DND-41 (cell line): ENCODE results near the gene MAPK10.

ENCODE experiments used
- ATAC-seq: fragments of 200-7000 bp; cut with Tn5 transposase; 3 replicates; pipeline ENCODE4 v1.9.1; 2021; ENCODE audit warnings: low read depth; ENCODE audit not compliant: insufficient read depth
- DNase-seq: peaks from one replicate; pipeline ENCODE4 v3.0.0-alpha.2; 2020
- H2AFZ ChIP-seq: 2 replicates; pipeline ENCODE4 v1.6.0; 2012; ENCODE audit warnings: low read depth, low read length
- H3K27ac ChIP-seq: 2 replicates; pipeline ENCODE4 v1.5.1; 2012; ENCODE audit warnings: low read length, inconsistent platforms
- H3K27me3 ChIP-seq: fragments of 200-600 bp; sonication (generic); 2 replicates; pipeline ENCODE4 v1.6.0; 2012; ENCODE audit warnings: low read length, mild to moderate bottlenecking, inconsistent platforms; ENCODE audit not compliant: insufficient read depth, poor library complexity
- H3K36me3 ChIP-seq: 2 replicates; pipeline ENCODE4 v1.5.1; 2012; ENCODE audit warnings: low read length, inconsistent platforms; ENCODE audit not compliant: insufficient read depth
- H3K4me1 ChIP-seq: 2 replicates; pipeline ENCODE4 v1.5.1; 2012; ENCODE audit warnings: mild to moderate bottlenecking, low read length; ENCODE audit not compliant: insufficient read depth
- H3K4me2 ChIP-seq: 2 replicates; pipeline ENCODE4 v1.6.0; 2012; ENCODE audit warnings: mild to moderate bottlenecking, moderate library complexity, low read length, inconsistent platforms; ENCODE audit not compliant: insufficient read depth
- H3K4me3 ChIP-seq, 2 experiments: fragments of 200-600 bp in 1 of 2; shearing (Covaris generic) in 1 of 2; 2 replicates each; pipeline ENCODE4 v1.5.1; 2012 to 2016; ENCODE audit warnings: inconsistent platforms in 2 of 2, low read length in 2 of 2, mild to moderate bottlenecking in 2 of 2, low read depth in 1 of 2, moderate library complexity in 1 of 2
- H3K79me2 ChIP-seq: 2 replicates; pipeline ENCODE4 v1.6.0; 2012; ENCODE audit warnings: low read length, inconsistent platforms; ENCODE audit not compliant: insufficient read depth
- H3K9ac ChIP-seq: 2 replicates; pipeline ENCODE4 v1.6.0; 2012; ENCODE audit warnings: low read depth, mild to moderate bottlenecking, inconsistent platforms, low read length, moderate library complexity
- H3K9me3 ChIP-seq: 2 replicates; pipeline ENCODE4 v1.5.1; 2012; ENCODE audit warnings: low read length, moderate library complexity, mild to moderate bottlenecking, inconsistent platforms; ENCODE audit not compliant: insufficient read depth, severe bottlenecking
- H4K20me1 ChIP-seq: 2 replicates; pipeline ENCODE4 v1.6.0; 2012; ENCODE audit warnings: low read length; ENCODE audit not compliant: insufficient read depth
- EZH2 ChIP-seq: IDR thresholded peaks from 3 replicates; pipeline ENCODE4 v1.6.1; 2012; ENCODE audit warnings: borderline replicate concordance, low read depth, mild to moderate bottlenecking, moderate library complexity, low read length, inconsistent platforms; ENCODE audit not compliant: severe bottlenecking
- TF ChIP-seq, protein P1 (sequence below): IDR thresholded peaks from 2 replicates; pipeline ENCODE4 v1.5.1; 2012; ENCODE audit warnings: borderline replicate concordance, low read length, moderate library complexity, mild to moderate bottlenecking; ENCODE audit not compliant: poor library complexity, severe bottlenecking; ENCODE audit errors: extremely low read depth

Gene MAPK10

GRCh38 chr4:86218746-86219473 lies 140.9 kb downstream of the MAPK10 start:
- Histone ChIP-seq H3K4me3 (no peak overlapping the region), H3K9me3 (no peaks in the 10 kb centered on the region), H3K27ac (no peak overlapping the region), H4K20me1 (no peaks in the 10 kb centered on the region), H3K9ac (no peak overlapping the region), H3K79me2 (no peaks in the 10 kb centered on the region), H2AFZ (no peak overlapping the region), H3K4me1 (no peaks in the 10 kb centered on the region), H3K4me2 (no peak overlapping the region), H3K27me3 (no peaks in the 10 kb centered on the region), H3K36me3 (no peaks in the 10 kb centered on the region)
- DNase-seq (no peak), ATAC-seq (no peak)
- TF ChIP-seq EZH2, result no peak
- TF ChIP-seq, protein P1, sequence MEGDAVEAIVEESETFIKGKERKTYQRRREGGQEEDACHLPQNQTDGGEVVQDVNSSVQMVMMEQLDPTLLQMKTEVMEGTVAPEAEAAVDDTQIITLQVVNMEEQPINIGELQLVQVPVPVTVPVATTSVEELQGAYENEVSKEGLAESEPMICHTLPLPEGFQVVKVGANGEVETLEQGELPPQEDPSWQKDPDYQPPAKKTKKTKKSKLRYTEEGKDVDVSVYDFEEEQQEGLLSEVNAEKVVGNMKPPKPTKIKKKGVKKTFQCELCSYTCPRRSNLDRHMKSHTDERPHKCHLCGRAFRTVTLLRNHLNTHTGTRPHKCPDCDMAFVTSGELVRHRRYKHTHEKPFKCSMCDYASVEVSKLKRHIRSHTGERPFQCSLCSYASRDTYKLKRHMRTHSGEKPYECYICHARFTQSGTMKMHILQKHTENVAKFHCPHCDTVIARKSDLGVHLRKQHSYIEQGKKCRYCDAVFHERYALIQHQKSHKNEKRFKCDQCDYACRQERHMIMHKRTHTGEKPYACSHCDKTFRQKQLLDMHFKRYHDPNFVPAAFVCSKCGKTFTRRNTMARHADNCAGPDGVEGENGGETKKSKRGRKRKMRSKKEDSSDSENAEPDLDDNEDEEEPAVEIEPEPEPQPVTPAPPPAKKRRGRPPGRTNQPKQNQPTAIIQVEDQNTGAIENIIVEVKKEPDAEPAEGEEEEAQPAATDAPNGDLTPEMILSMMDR, result no peak

GRCh38 chr4:86203176-86203575 lies 156.7 kb downstream of the MAPK10 start:
- Histone ChIP-seq H3K4me3 (no peak overlapping the region), H3K9ac (no peak overlapping the region), H3K79me2 (no peaks in the 10 kb centered on the region), H3K4me2 (no peak overlapping the region), H3K4me1 (no peaks in the 10 kb centered on the region), H4K20me1 (no peaks in the 10 kb centered on the region), H3K9me3 (no peaks in the 10 kb centered on the region), H3K36me3 (no peaks in the 10 kb centered on the region), H2AFZ (no peak overlapping the region), H3K27ac (no peak overlapping the region), H3K27me3 (no peaks in the 10 kb centered on the region)
- TF ChIP-seq, protein P1, result no peak
- ATAC-seq (no peak), DNase-seq (no peak)

DNA sequence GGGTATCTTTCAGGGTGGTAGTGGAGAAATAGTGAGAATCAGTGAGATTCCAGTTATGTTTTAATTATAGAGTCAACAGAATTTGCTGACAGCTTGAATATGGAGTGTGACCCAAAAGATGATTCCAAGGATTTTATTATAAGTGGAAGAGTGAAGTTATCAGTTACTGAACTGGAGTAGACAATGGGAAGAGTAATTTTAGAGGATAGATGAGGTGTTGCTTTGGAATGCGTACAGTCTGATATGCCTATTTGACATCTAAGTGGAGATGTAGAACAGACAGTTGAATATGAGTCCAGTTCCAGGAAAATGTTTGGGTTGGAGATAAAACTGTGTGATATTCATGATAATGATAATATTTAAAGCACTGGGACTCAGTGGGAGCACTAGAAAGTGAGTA lies 174.2 kb downstream of the MAPK10 start:
- H2AFZ ChIP-seq, result no peak overlapping the region
- no peak overlapping the region for H3K4me3 ChIP-seq

More for the DNA sequence above, 174.2 kb downstream of the MAPK10 start:
- Histone ChIP-seq H3K9me3 (no peaks in the 10 kb centered on the region), H3K9ac (no peak overlapping the region), H3K79me2 (no peaks in the 10 kb centered on the region), H3K27me3 (no peaks in the 10 kb centered on the region), H3K36me3 (no peaks in the 10 kb centered on the region), H3K4me1 (no peaks in the 10 kb centered on the region), H4K20me1 (no peaks in the 10 kb centered on the region), H3K4me2 (no peak overlapping the region), H3K27ac (no peak overlapping the region)
- no peak for ATAC-seq
- no peak for TF ChIP-seq EZH2
- TF ChIP-seq, protein P1, result no peak
- no peak for DNase-seq
